Neural cell (in vitro differentiated cells): ENCODE measurements around the gene RIMKLA.

Experiments used
- EP300 ChIP-seq: fragments of 450-650 bp; conservative IDR thresholded peaks from 2 replicates; pipeline ENCODE4 v1.6.1; 2014; ENCODE audit warnings: antibody characterized with exemption, mild to moderate bottlenecking, moderate library complexity; ENCODE audit not compliant: poor library complexity, severe bottlenecking
- SMC3 ChIP-seq: fragments of 450-650 bp; conservative IDR thresholded peaks from 2 replicates; pipeline ENCODE4 v1.6.1; 2014; ENCODE audit warnings: antibody characterized with exemption, mild to moderate bottlenecking, moderate library complexity; ENCODE audit not compliant: poor library complexity
- TAF1 ChIP-seq: IDR thresholded peaks from 2 replicates; pipeline ENCODE4 v1.6.1; 2012; ENCODE audit warnings: low read depth
- TF ChIP-seq, protein P1 (sequence below): fragments of 450-650 bp; IDR thresholded peaks from 2 replicates; pipeline ENCODE4 v1.5.1; 2014; ENCODE audit warnings: antibody characterized with exemption, mild to moderate bottlenecking, moderate library complexity; ENCODE audit not compliant: poor library complexity, severe bottlenecking

DNA sequence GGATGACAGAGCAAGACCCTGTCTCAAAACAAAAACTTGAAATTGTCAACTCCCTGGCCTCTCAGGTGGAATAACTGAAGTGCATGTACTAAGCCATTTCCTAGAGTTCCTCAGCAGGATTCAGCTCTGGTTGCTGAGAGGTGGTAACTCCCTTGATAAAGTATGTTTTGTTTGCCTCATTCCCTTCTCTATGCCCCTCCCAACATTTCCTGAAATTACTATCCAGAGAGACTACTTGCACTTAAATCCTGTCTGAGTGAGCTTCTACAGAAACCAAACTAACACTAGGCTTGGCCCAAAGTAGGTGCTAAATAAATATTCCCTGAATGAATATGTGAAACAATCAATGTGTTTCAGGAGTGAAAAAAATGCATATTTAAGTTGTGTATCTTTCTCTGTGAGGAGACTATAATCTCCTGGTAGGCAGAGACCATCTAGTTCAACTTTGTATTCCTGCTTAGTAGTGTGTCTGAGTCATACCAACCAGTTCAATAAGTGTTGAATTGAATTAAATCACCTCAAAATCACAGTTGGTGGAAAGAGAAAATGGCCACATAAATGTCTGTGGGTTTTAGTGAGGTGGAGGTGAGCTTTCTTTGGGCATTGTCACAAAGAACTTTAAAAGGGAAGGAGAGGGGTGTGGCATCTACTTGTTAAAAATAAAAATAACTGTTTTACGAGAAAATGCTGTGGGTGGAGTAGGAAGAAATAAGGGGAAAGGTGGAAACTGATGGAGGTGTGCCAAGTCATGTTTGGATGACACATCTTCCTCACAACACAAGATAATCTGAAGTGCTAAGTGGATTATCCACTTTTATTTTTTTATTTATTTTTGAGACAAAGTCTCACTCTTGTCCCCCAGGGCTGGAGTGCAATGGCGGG, 12.6 kb downstream of the RIMKLA start:
- no peak for TF ChIP-seq EP300
- TF ChIP-seq TAF1 = no peak
- TF ChIP-seq, protein P1, sequence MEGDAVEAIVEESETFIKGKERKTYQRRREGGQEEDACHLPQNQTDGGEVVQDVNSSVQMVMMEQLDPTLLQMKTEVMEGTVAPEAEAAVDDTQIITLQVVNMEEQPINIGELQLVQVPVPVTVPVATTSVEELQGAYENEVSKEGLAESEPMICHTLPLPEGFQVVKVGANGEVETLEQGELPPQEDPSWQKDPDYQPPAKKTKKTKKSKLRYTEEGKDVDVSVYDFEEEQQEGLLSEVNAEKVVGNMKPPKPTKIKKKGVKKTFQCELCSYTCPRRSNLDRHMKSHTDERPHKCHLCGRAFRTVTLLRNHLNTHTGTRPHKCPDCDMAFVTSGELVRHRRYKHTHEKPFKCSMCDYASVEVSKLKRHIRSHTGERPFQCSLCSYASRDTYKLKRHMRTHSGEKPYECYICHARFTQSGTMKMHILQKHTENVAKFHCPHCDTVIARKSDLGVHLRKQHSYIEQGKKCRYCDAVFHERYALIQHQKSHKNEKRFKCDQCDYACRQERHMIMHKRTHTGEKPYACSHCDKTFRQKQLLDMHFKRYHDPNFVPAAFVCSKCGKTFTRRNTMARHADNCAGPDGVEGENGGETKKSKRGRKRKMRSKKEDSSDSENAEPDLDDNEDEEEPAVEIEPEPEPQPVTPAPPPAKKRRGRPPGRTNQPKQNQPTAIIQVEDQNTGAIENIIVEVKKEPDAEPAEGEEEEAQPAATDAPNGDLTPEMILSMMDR = no peak
- TF ChIP-seq SMC3 = no peak
